HepG2 (cell line): ENCODE data around the gene LIMK2. TPM values are rescaled to one million over a fixed set of nuclear protein-coding genes. Genes with fewer than 3 reads are reported as not detected.

ENCODE experiments used
- ATAC-seq: fragments of 200-7000 bp; cut with Tn5 transposase; 3 replicates; pipeline ENCODE4 v1.9.1; 2020; ENCODE audit warnings: mild to moderate bottlenecking, moderate library complexity
- BruUV-seq: library from RNA; stranded (reverse); fragments of 400-500 nt; replicated peaks from 2 replicates; lab custom pipeline; 2021; lab: Mats Ljungman, UMichigan
- CTCF ChIA-PET: fragments of 300-600 bp; formaldehyde crosslinking; extraction: SDS; loops from one replicate; lab custom pipeline; 2021; ENCODE audit warnings: low total read pairs, inconsistent platforms, low intra/inter-chr PET ratio; lab: Yijun Ruan, JAX
- POLR2A ChIA-PET: fragments of 350-600 bp; sonication (Branson Sonifier 250); formaldehyde crosslinking; loops from one replicate; lab custom pipeline; 2020; ENCODE audit warnings: antibody characterized with exemption, inconsistent platforms; lab: Yijun Ruan, JAX
- DNase-seq: peaks from one replicate; pipeline ENCODE4 v3.0.0-alpha.2; 2015; ENCODE audit warnings: low spot score
- FAIRE-seq: peaks from 3 replicates; lab custom pipeline; 2011; peaks lifted over from hg19 to GRCh38; lab: Jason Lieb, UNC
- H2AFZ ChIP-seq: one replicate; pipeline ENCODE4 v1.6.1; 2011; ENCODE audit warnings: low read length, inconsistent platforms
- H3K27ac ChIP-seq: fragments of 300-600 bp; 3 replicates; pipeline ENCODE4 v1.8.0; 2011; ENCODE audit warnings: mixed run types, mild to moderate bottlenecking, mixed read lengths, low read length, inconsistent platforms; ENCODE audit not compliant: insufficient read depth; ENCODE audit errors: extremely low read length
- H3K27me3 ChIP-seq, 2 experiments: fragments of 200-600 bp in 1 of 2; 2 replicates in 1 of 2; 3 replicates in 1 of 2; pipeline versions ENCODE4 v1.6.0 to v1.8.0; 2011; ENCODE audit warnings: low read length in 2 of 2, mild to moderate bottlenecking in 2 of 2, moderate library complexity in 2 of 2, inconsistent platforms in 1 of 2; ENCODE audit not compliant: insufficient read depth in 2 of 2, control insufficient read depth in 1 of 2
- H3K36me3 ChIP-seq, 2 experiments: fragments of 200-600 bp in 1 of 2; replicated peaks in 1 of 2; 2 replicates in 1 of 2; 3 replicates in 1 of 2; pipeline versions ENCODE4 v1.5.1 to v1.8.0; 2011; ENCODE audit warnings: low read length in 2 of 2, inconsistent platforms in 1 of 2; ENCODE audit not compliant: insufficient read depth in 2 of 2, control insufficient read depth in 1 of 2
- H3K4me1 ChIP-seq: 2 replicates; pipeline ENCODE4 v1.5.1; 2012; ENCODE audit warnings: low read length, inconsistent platforms; ENCODE audit not compliant: insufficient read depth
- H3K4me2 ChIP-seq: 2 replicates; pipeline ENCODE4 v1.6.0; 2011; ENCODE audit warnings: low read depth, low read length, inconsistent platforms
- H3K4me3 ChIP-seq, 3 experiments: fragments of 200-600 bp in 1 of 3; sonication (generic), shearing (Covaris generic) in 1 of 3; replicated peaks in 1 of 3; 2 replicates each; pipeline ENCODE4 v1.5.1; 2011 to 2016; ENCODE audit warnings: low read length in 3 of 3, inconsistent platforms in 2 of 3, low read depth in 2 of 3, mild to moderate bottlenecking in 2 of 3, control low read depth in 1 of 3, mixed read lengths in 1 of 3; ENCODE audit not compliant: insufficient read depth in 1 of 3
- H3K79me2 ChIP-seq: one replicate; pipeline ENCODE4 v1.6.1; 2011; ENCODE audit warnings: low read length, inconsistent platforms; ENCODE audit not compliant: insufficient read depth
- H3K9ac ChIP-seq: 2 replicates; pipeline ENCODE4 v1.6.0; 2011; ENCODE audit warnings: mild to moderate bottlenecking, low read depth, low read length, inconsistent platforms; ENCODE audit not compliant: insufficient read depth
- H3K9me3 ChIP-seq: 2 replicates; pipeline ENCODE4 v1.5.1; 2012; ENCODE audit warnings: mild to moderate bottlenecking, low read length
- H4K20me1 ChIP-seq: 2 replicates; pipeline ENCODE4 v1.6.0; 2011; ENCODE audit warnings: inconsistent platforms, mild to moderate bottlenecking, low read length, moderate library complexity; ENCODE audit not compliant: insufficient read depth
- ATF2 ChIP-seq: sonication (generic); formaldehyde crosslinking; IDR thresholded peaks from 2 replicates; pipeline ENCODE4 v1.4.0; 2020; ENCODE audit warnings: missing genetic modification reagents
- ELF4 ChIP-seq: sonication (generic); formaldehyde crosslinking; IDR thresholded peaks from 2 replicates; pipeline ENCODE4 v1.5.0; 2020; ENCODE audit warnings: missing genetic modification reagents, mild to moderate bottlenecking, moderate library complexity, borderline replicate concordance
- ELK4 ChIP-seq: sonication (generic); formaldehyde crosslinking; IDR thresholded peaks from 2 replicates; pipeline ENCODE4 v1.9.0; 2021; ENCODE audit warnings: missing genetic modification reagents, borderline replicate concordance
- FOXP4 ChIP-seq: sonication (generic); formaldehyde crosslinking; IDR thresholded peaks from 2 replicates; pipeline ENCODE4 v1.4.0; 2020; ENCODE audit warnings: missing genetic modification reagents
- ISX ChIP-seq: sonication (generic); formaldehyde crosslinking; conservative IDR thresholded peaks from 2 replicates; pipeline ENCODE4 v1.5.0; 2020; ENCODE audit warnings: missing genetic modification reagents
- TAF1 ChIP-seq: sonication (generic); formaldehyde crosslinking; IDR thresholded peaks from 2 replicates; pipeline ENCODE4 v1.4.0; 2020; ENCODE audit warnings: missing genetic modification reagents
- TRAFD1 ChIP-seq: sonication (generic); formaldehyde crosslinking; IDR thresholded peaks from 2 replicates; pipeline ENCODE4 v1.5.1; 2020; ENCODE audit warnings: missing genetic modification reagents, mild to moderate bottlenecking, borderline replicate concordance
- ZHX2 ChIP-seq, 2 experiments: sonication (generic) in 1 of 2; formaldehyde crosslinking in 1 of 2; IDR thresholded peaks; 2 replicates each; pipeline versions ENCODE4 v1.6.1 to v1.9.0; 2014 to 2022; ENCODE audit warnings: antibody characterized with exemption in 1 of 2, borderline replicate concordance in 1 of 2, inconsistent platforms in 1 of 2, low read depth in 1 of 2, missing genetic modification reagents in 1 of 2
- ZNF264 ChIP-seq: sonication (generic); formaldehyde crosslinking; IDR thresholded peaks from 2 replicates; pipeline ENCODE4 v1.4.0; 2020; ENCODE audit warnings: missing genetic modification reagents
- WGBS: methylation state at CpG from one replicate; pipeline ENCODE4 v1.1.6; 2017; ENCODE audit warnings: low lambda C conversion rate; 5-methylcytosine and 5-hydroxymethylcytosine counted together
- in situ Hi-C: cut with HindIII; loops from 2 replicates; pipeline ENCODE4 v1.10.0; 2017; ENCODE audit warnings: low pct_unique_long_range_greater_than_20kb; ENCODE audit not compliant: extremely low pct_ligation_motif_present
- intact Hi-C: fragments of 100-400 bp; cut with micrococcal nuclease; formaldehyde crosslinking; loops from one replicate; pipeline ENCODE4 v1.10.0; 2022; ENCODE audit not compliant: unreplicated experiment
- polyA plus RNA-seq, 8 experiments: library from polyadenylated mRNA; depleted of rRNA in 3 of 8; stranded (reverse) in 7 of 8; unstranded in 1 of 8; fragments of >200 nt; fragmentation: Illumina TruSeq in 4 of 8; extraction: Trizol in 4 of 8; gene quantifications; 2 replicates each; pipeline versions ENCODE4 v1.2.1 to v1.2.3, GENCODE V29; 2011 to 2016; ENCODE audit warnings: low read depth in 4 of 8, missing spikeins in 1 of 8, mixed read lengths in 1 of 8; ENCODE audit not compliant: insufficient read depth in 1 of 8
- total RNA-seq, 5 experiments: library from RNA; depleted of rRNA; stranded (reverse); fragments of >200 nt; fragmentation: Illumina TruSeq; extraction: Trizol; gene quantifications; 2 replicates each; pipeline ENCODE4 v1.2.3, GENCODE V29; 2016; ENCODE audit warnings: low read depth in 1 of 5

The LIMK2 gene
- total and polyA plus RNA-seq, 2 of the 13 experiments (the other 11 are each of a cell fraction or from before 2014, with no cell fraction given): 20.9 to 29.8 TPM

- Histone ChIP-seq H3K27ac (no peak overlapping the region), H3K27me3 (no peaks in the 10 kb centered on the region), H3K9me3 (no peaks in the 10 kb centered on the region), H2AFZ (no peak overlapping the region), H3K4me3 (no peak overlapping the region), H3K79me2 (peaks cover 41% of the 10 kb centered on the region), H3K4me1 (peaks cover 22% of the 10 kb centered on the region), H4K20me1 (0 out of 2 replicates have a peak, but pooled peaks cover 2% of the 10 kb centered on the region), H3K9ac (no peak overlapping the region), H3K36me3 (peaks cover 3 to 9% of the 10 kb centered on the region in 2 experiments; a peak in 3 of 5 replicates), H3K4me2 (no peak overlapping the region)
- ChIA-PET CTCF (no interaction called here), POLR2A (no interaction called here)
- 87% methylated on average over 1 of the region's 1 CpG for WGBS
- ATAC-seq (no peak), DNase-seq (no peak), FAIRE-seq (no peak)
- intact Hi-C loops: no loop called here
- in situ Hi-C loops: no loop called here
- no TSS peak for BruUV-seq
- TF ChIP-seq ZHX2 (IDR thresholded peaks at IDR 0.05; ENCODE audit: low read depth) (no peak), ZHX2 (CRISPR knock-in tag; IDR thresholded peaks at IDR 0.05; ENCODE audit: borderline replicate concordance) (no peak), TAF1 (CRISPR knock-in tag) (no peak), ISX (CRISPR knock-in tag) (no peak), ZNF264 (CRISPR knock-in tag) (no peak), TRAFD1 (no peak), ELK4 (CRISPR knock-in tag) (no peak), FOXP4 (CRISPR knock-in tag) (no peak), ATF2 (CRISPR knock-in tag) (no peak), ELF4 (no peak)
Measured at GRCh38 chr22:31176923-31177322, 35.2 kb upstream of the LIMK2 start.
